ENCODE measurements around the gene AGAP9. TPM values are rescaled to one million over a fixed set of nuclear protein-coding genes. Genes with fewer than 3 reads are reported as not detected.

The AGAP9 gene
- total RNA-seq, 1 experiment from 2014 or later: 8.6 TPM

GRCh38 chr10:47456794-47457527 lies 66.5 kb downstream of the AGAP9 start:
- Histone ChIP-seq H2BK5ac (ENCODE audit: insufficient read length, low read length) (no peak overlapping the region), H4K91ac (ENCODE audit: insufficient read length, low read depth, low read length) (no peak overlapping the region), H2BK20ac (ENCODE audit: low read depth, low read length, poor library complexity, severe bottlenecking) (no peak overlapping the region), H2BK120ac (ENCODE audit: low read depth, low read length, poor library complexity, severe bottlenecking) (no peak overlapping the region), H3K79me2 (ENCODE audit: insufficient read depth, low read length) (no peaks in the 10 kb centered on the region), H4K8ac (replicated peaks; ENCODE audit: insufficient read length, low read depth, low read length) (no peak overlapping the region), H3K79me1 (ENCODE audit: insufficient read depth, low read depth, low read length, poor library complexity, severe bottlenecking) (no peaks in the 10 kb centered on the region), H2AK5ac (ENCODE audit: insufficient read length, low read length) (no peak overlapping the region), H2BK15ac (ENCODE audit: low read depth, low read length) (no peak overlapping the region), H3K56ac (ENCODE audit: insufficient read length, low read depth, low read length) (no peak overlapping the region), H3K4me2 (ENCODE audit: insufficient read depth, insufficient read length, low read length) (no peak overlapping the region), H3K9me3 (ENCODE audit: control insufficient read depth, low read depth, low read length) (no peaks in the 10 kb centered on the region), H3K14ac (ENCODE audit: insufficient read depth, low read length) (no peak overlapping the region; the same call in 1 of the 2 replicates), H3K4me1 (ENCODE audit: insufficient read depth, low read length) (no peaks in the 10 kb centered on the region), H3K23me2 (ENCODE audit: insufficient read length, low read depth, low read length, poor library complexity, severe bottlenecking) (no peaks in the 10 kb centered on the region), H3K23ac (ENCODE audit: insufficient read length, low read depth, low read length) (no peak overlapping the region), H3T11ph (ENCODE audit: low read length) (no peak overlapping the region), H3K4ac (ENCODE audit: low read depth, low read length) (no peak overlapping the region), H4K5ac (ENCODE audit: insufficient read length, low read depth, low read length) (no peak overlapping the region), H3K27me3 (ENCODE audit: insufficient read depth, low read length) (no peaks in the 10 kb centered on the region), H4K20me1 (ENCODE audit: control insufficient read depth, insufficient read depth, insufficient read length) (no peaks in the 10 kb centered on the region), H3K18ac (ENCODE audit: insufficient read length, low read depth, low read length) (no peak overlapping the region), H2AFZ (ENCODE audit: low read length) (no peak overlapping the region), H2BK12ac (ENCODE audit: insufficient read length, low read depth, low read length) (no peak overlapping the region), H3K27ac (ENCODE audit: insufficient read length, low read depth, low read length) (no peak overlapping the region), H3K9ac (ENCODE audit: extremely low read depth, insufficient read length, low read length) (no peak overlapping the region)
- Mint-ChIP-seq H3K4me1 (peaks cover 14 to 21% of the 10 kb centered on the region in 2 experiments), H3K27me3 (ENCODE audit: low read depth) (peaks cover 5% of the 10 kb centered on the region), H3K27ac (peak overlapping the region in 1 of 3 experiments; percentile 59; a peak in 1 of 7 replicates), H3K36me3 (ENCODE audit: insufficient read depth in 1 of 3, low read depth in 3 of 3) (no peaks in the 10 kb centered on the region), H3K9me3 (no peaks in the 10 kb centered on the region), H3K4me3 (no peak overlapping the region)
- no CpG with 5 or more reads among the region's 6 CpGs for WGBS (ENCODE audit: extremely low coverage, insufficient read length, low lambda C conversion rate)
- DNase-seq: peak; percentile 20
- no peak for TF ChIP-seq CTCF (conservative IDR thresholded peaks at IDR 0.05)

Data from H9 (cell line).